Astrocyte of the spinal cord (primary cell): ENCODE measurements around the gene SCFD2.

Source experiments
- DNase-seq: peaks from one replicate; pipeline ENCODE4 v3.0.0; 2011; ENCODE audit warnings: low read depth, low spot score
- H3K4me3 ChIP-seq: 2 replicates; pipeline ENCODE4 v1.5.1; 2011; ENCODE audit warnings: low read depth, mild to moderate bottlenecking, low read length, moderate library complexity
- in situ Hi-C: cut with HindIII; loops from 2 replicates; pipeline ENCODE4 v1.10.0; 2017; ENCODE audit warnings: low sequenced_read_pairs
- TF ChIP-seq, protein P1 (sequence below): IDR thresholded peaks from 2 replicates; pipeline ENCODE4 v1.5.1; 2012; ENCODE audit warnings: low read depth, mild to moderate bottlenecking, low read length, inconsistent platforms

SCFD2 gene

DNA sequence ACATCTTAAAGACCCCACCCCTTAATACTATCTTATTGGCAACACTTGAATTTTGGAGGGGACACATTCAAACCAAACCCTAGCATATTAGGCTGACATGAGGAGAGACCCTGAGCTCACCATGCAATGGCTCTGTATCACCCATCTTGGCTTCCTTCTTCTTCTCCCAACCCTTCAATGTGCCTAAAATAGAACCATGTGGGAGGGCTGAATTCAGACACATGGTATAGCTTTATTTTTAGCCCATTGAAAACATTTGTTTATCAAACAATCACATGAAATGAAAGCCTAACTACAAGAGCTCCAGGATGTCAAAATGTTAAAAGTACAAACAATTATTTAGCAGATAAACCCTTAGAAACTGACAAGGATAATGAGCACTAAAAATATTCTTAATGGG lies 422.2 kb downstream of the SCFD2 start:
- in situ Hi-C loops = no loop called here
- no peak for DNase-seq
- TF ChIP-seq, protein P1, sequence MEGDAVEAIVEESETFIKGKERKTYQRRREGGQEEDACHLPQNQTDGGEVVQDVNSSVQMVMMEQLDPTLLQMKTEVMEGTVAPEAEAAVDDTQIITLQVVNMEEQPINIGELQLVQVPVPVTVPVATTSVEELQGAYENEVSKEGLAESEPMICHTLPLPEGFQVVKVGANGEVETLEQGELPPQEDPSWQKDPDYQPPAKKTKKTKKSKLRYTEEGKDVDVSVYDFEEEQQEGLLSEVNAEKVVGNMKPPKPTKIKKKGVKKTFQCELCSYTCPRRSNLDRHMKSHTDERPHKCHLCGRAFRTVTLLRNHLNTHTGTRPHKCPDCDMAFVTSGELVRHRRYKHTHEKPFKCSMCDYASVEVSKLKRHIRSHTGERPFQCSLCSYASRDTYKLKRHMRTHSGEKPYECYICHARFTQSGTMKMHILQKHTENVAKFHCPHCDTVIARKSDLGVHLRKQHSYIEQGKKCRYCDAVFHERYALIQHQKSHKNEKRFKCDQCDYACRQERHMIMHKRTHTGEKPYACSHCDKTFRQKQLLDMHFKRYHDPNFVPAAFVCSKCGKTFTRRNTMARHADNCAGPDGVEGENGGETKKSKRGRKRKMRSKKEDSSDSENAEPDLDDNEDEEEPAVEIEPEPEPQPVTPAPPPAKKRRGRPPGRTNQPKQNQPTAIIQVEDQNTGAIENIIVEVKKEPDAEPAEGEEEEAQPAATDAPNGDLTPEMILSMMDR = no peak
- H3K4me3 ChIP-seq = no peak overlapping the region

DNA sequence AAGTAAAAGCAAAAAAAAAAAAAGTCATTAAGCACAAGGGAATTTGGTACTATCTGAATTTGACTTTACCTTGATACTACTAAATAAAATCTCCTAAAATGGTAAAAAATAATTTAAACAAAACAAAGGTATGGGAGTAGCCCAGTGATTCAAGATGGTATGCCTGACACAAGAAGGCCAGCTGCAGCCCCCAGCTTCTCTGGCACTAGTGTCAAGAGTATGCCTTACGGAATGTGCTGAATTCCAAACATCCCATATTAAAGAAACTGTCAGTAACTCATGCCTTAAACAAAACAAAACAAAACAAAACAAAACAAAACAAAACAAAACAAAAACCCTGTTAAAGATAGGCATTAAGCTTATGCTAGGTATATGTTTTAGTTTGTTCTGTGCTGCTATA lies 422.9 kb downstream of the SCFD2 start:
- in situ Hi-C loops = no loop called here
- no peak for DNase-seq
- TF ChIP-seq, protein P1 = no peak
- no peak overlapping the region for H3K4me3 ChIP-seq

DNA sequence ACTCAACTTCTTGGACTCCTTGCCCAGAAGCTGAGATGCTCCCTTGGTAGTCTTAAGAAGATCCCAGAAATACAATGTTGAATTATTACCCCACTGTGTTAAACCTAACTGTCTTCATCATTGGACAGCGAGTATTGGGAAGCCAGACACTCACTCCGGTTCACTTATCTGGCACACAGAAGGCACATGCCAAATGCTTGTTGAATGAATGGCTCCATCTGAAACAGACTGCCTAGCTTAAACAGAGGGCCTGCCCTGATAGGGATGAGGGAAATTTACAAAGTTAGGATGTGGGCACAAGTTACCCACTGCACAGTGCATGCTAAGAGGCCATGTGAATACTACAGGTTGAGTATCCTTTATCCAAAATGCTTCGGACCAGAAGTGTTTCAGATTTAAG lies 424.4 kb downstream of the SCFD2 start:
- TF ChIP-seq, protein P1 = no peak
- DNase-seq = no peak
- no peak overlapping the region for H3K4me3 ChIP-seq
- in situ Hi-C loops = no loop called here

DNA sequence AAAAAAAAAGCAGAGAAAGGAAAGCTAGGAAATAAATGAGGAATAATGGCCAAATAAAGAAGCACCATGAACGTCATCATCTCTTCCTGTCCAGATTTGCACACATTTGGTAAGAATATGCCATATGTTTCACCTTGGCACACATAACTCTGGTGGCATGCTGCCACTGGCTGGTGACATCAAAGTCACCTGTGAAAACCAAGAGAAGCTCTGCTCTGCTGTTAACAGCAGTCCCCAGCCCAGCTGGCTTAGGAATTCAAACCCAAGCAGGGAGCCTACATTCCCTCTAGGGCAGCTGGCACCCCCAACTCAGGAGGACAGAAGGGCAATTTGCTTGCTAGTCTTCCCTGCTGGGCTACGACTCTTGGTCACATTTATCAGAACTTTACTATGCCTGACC lies 426.1 kb downstream of the SCFD2 start:
- no peak for DNase-seq
- no peak overlapping the region for H3K4me3 ChIP-seq
- TF ChIP-seq, protein P1 = no peak
- in situ Hi-C loops = no loop called here

DNA sequence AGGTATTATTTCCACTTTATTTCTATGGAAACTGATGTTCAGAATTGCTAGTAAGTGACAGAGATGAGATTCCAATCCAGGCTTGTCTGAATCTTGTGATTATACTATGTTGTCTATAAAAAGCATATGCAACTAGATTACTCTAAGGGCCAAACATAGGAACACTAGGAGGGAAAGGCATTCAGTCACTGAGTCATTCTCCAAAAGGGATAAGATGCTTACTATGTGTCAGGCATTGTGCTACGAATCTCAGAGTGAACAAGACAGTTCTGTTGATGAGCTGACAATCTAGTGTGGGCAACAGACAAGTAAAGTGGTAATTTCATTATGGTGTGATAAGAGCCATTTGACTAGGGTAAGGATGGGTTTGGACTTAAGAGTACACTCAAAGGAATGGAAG lies 426.5 kb downstream of the SCFD2 start:
- in situ Hi-C loops = no loop called here
- H3K4me3 ChIP-seq = no peak overlapping the region
- TF ChIP-seq, protein P1 = no peak
- DNase-seq = no peak

DNA sequence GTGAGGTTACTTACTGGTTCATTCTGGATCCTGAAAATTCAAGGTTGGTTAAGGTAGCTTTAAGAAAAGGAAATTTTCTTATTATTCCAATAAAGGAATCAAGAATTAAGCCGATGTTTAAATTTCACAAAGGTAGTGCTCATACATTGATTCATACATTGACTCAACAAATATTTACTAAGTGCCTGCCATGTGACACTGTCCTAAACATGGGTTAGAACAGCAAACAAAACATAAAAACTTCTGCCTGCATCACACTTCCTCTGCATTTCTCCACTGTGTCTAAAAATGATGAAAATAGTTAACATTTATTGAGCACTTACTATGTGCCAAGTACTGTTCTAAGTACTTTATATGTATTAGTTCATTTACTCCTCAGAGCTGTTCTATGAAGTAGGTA lies 428.0 kb downstream of the SCFD2 start:
- TF ChIP-seq, protein P1 = no peak
- DNase-seq = no peak
- no peak overlapping the region for H3K4me3 ChIP-seq
- in situ Hi-C loops = no loop called here

DNA sequence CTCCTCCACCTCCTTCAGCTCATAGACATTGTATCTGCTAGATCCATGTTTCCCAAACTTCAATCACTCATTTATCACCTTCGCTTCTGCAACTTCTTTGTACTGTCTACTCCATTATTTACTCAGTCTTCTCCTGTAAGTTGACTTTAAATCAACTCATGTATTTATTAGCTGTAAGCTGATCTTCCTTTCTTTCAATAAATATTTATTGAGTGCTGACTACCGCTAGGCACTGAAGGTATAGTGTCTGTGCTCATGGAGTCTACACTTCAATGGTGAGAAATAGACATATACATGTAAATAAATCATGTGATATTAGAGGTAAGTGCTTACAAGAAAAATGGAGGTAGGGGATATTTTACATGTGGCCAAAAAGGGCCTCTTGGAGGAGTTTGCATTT lies 429.1 kb downstream of the SCFD2 start:
- in situ Hi-C loops = no loop called here
- TF ChIP-seq, protein P1 = no peak

More for the DNA sequence above, 429.1 kb downstream of the SCFD2 start:
- DNase-seq = no peak
- H3K4me3 ChIP-seq = no peak overlapping the region
